ENCODE data around the gene SIRPB2. TPM values are rescaled to one million over a fixed set of nuclear protein-coding genes. Genes with fewer than 3 reads are reported as not detected.

Gene SIRPB2
- total and polyA plus RNA-seq, 2 of the 8 experiments (the other 6 are each of a cell fraction or from before 2014, with no cell fraction given): 0.28 TPM; not detected in 1

DNA sequence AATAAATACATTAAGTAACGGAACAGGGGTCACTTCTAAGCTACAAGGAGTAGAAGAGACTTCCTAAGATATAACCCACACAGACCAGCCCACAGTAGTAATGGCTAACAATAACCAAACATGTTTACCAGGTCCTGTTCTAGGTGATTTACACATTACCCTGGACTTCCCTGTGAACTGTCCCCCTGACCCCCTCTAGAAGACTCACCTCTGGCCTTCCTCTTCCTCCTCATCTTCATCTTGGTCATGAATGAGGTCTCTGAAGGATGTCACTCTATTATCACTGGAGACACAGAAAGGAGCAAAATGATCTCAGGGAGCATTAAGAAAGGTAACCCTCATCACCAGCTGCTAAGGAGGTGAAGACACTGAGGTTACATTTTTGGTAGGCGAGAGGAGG, 33.2 kb downstream of the SIRPB2 start:
- H3K23ac ChIP-seq (ENCODE audit: insufficient read length): no peak overlapping the region
- H3K36me3 ChIP-seq (ENCODE audit: control insufficient read depth in 2 of 4, insufficient read depth in 4 of 4, low read length in 3 of 4): peaks cover 16 to 56% (median 53%) of the 10 kb centered on the region in 4 experiments
- H3K79me1 ChIP-seq (ENCODE audit: low read depth, low read length): no peaks in the 10 kb centered on the region; the same call in 1 of the 2 replicates
- H3K4me2 ChIP-seq (ENCODE audit: insufficient read depth in 1 of 2, low read depth in 2 of 2, low read length in 2 of 2): no peak overlapping the region
- H3K79me2 ChIP-seq (ENCODE audit: control insufficient read depth in 1 of 2, insufficient read depth in 2 of 2, low read length in 2 of 2): peaks cover 0 to 21% of the 10 kb centered on the region in 2 experiments; a peak in 2 of 4 replicates
- H2BK5ac ChIP-seq (ENCODE audit: low read depth, low read length): no peak overlapping the region
- H3K27me3 ChIP-seq (replicated peaks in 1 of 4; ENCODE audit: control insufficient read depth in 3 of 4, extremely low read depth in 1 of 4, insufficient read depth in 3 of 4, low read length in 3 of 4): no peaks in the 10 kb centered on the region
- POLR2A ChIA-PET (ENCODE audit: partially characterized antibody): no interaction called here
- no peak overlapping the region for H2BK20ac ChIP-seq (ENCODE audit: low read length)
- FAIRE-seq: no peak
- H4K8ac ChIP-seq (ENCODE audit: extremely low read depth, insufficient read depth, low read length): no peak overlapping the region
- 97% methylated on average over 2 of the region's 2 CpGs; no CpG with 5 or more reads in 1 of the 2 experiments for WGBS, 2 experiments (ENCODE audit: extremely low coverage in 1 of 2, insufficient coverage in 1 of 2, insufficient read length in 1 of 2, insufficient replicate concordance in 2 of 2, low coverage in 1 of 2, low lambda C conversion rate in 2 of 2, missing lambda C conversion rate in 1 of 2)
- no peak overlapping the region for H4K91ac ChIP-seq (replicated peaks; ENCODE audit: insufficient read length, low read length)
- H3K18ac ChIP-seq (ENCODE audit: extremely low read depth, low read length): no peak overlapping the region
- CTCF ChIA-PET (ENCODE audit: partially characterized antibody): interaction anchor here (0.6 to 2.9 kb wide), 3 partner anchors 9 to 204 kb away, joined by 3 to 11 read pairs (median 4); partner anchors contain the start of gene NSFL1C
- peaks cover 0 to 12% of the 10 kb centered on the region in 2 experiments for H4K20me1 ChIP-seq (replicated peaks in 1 of 2; ENCODE audit: control insufficient read depth in 1 of 2, insufficient read depth in 2 of 2, low read length in 2 of 2)
- no peak overlapping the region for H2AFZ ChIP-seq (ENCODE audit: low read length)
- H4K5ac ChIP-seq (ENCODE audit: insufficient read length, low read depth, low read length): no peak overlapping the region
- H3K4me1 ChIP-seq (replicated peaks in 1 of 4; ENCODE audit: control insufficient read depth in 3 of 4, insufficient read depth in 4 of 4, low read length in 3 of 4): no peaks in the 10 kb centered on the region
- H2BK120ac ChIP-seq (replicated peaks; ENCODE audit: low read depth, low read length): no peak overlapping the region
- no peak for DNase-seq (ENCODE audit: low read depth in 1 of 2, low spot score in 2 of 2)
- H3K9ac ChIP-seq (replicated peaks in 1 of 4; ENCODE audit: extremely low read depth in 1 of 4, low read depth in 3 of 4, low read length in 3 of 4): no peak overlapping the region
- H3K4ac ChIP-seq (replicated peaks; ENCODE audit: insufficient read length, low read depth, low read length): no peak overlapping the region
- no peak overlapping the region for H2BK15ac ChIP-seq (ENCODE audit: low read length)
- no peaks in the 10 kb centered on the region for H3K23me2 ChIP-seq (ENCODE audit: low read depth, low read length)
- no peak overlapping the region for H2AK5ac ChIP-seq (ENCODE audit: low read depth, low read length)
- no peak overlapping the region for H3K4me3 ChIP-seq (ENCODE audit: extremely low read depth in 1 of 4, insufficient read depth in 2 of 4, low read depth in 3 of 4, low read length in 4 of 4)
- no peak overlapping the region for H3K56ac ChIP-seq (replicated peaks; ENCODE audit: insufficient read length, low read depth, low read length)
- no peak overlapping the region for H2BK12ac ChIP-seq (ENCODE audit: low read depth, low read length)
- H3K27ac ChIP-seq (ENCODE audit: low read depth, low read length): no peak overlapping the region
- H3K9me3 ChIP-seq (ENCODE audit: insufficient read depth in 2 of 2, low read depth in 1 of 2, low read length in 1 of 2): peaks cover 0 to 4% of the 10 kb centered on the region in 2 experiments; a peak in 1 of 4 replicates
- no peak overlapping the region for H3K14ac ChIP-seq (ENCODE audit: insufficient read length)
- no peak for TF ChIP-seq SUZ12 (IDR thresholded peaks at IDR 0.05; ENCODE audit: low read length)
- TF ChIP-seq POLR2AphosphoS5 (IDR thresholded peaks at IDR 0.05; ENCODE audit: low read depth, low read length): no peak
- no peak for TF ChIP-seq CBX5 (IDR thresholded peaks at IDR 0.05; ENCODE audit: low read depth, low read length)
- TF ChIP-seq HDAC6 (IDR thresholded peaks at IDR 0.05; ENCODE audit: low read depth, low read length): no peak

Measured in H1 (cell line).